HCT116 (cell line): ENCODE measurements around the gene MTA2. TPM values are rescaled to one million over a fixed set of nuclear protein-coding genes. Genes with fewer than 3 reads are reported as not detected.

Experiments used
- ATAC-seq: fragments of 200-7000 bp; cut with Tn5 transposase; 2 replicates; pipeline ENCODE4 v1.9.1; 2020; ENCODE audit warnings: mild to moderate bottlenecking, moderate library complexity
- BruUV-seq: library from RNA; stranded (reverse); fragments of 400-500 nt; replicated peaks from 2 replicates; lab custom pipeline; 2021; lab: Mats Ljungman, UMichigan
- CTCF ChIA-PET: fragments of 300-600 bp; sonication (Branson Sonifier 250); formaldehyde crosslinking; loops from one replicate; lab custom pipeline; 2021; ENCODE audit warnings: antibody characterized with exemption; lab: Charles Lee
- POLR2A ChIA-PET: fragments of 300-600, 350-600 bp; sonication (Branson Sonifier 250); formaldehyde crosslinking; loops from one replicate; lab custom pipeline; 2021; ENCODE audit warnings: antibody characterized with exemption; lab: Charles Lee
- RAD21 ChIA-PET, 2 experiments: fragments of 300-600 bp; sonication (Branson Sonifier 250); formaldehyde crosslinking; loops; one replicate each; lab custom pipeline; 2023; ENCODE audit warnings: low total read pairs in 2 of 2; ENCODE audit not compliant: uncharacterized antibody in 2 of 2, unreplicated experiment in 2 of 2, low non-redundant PET in 1 of 2; lab: Charles Lee
- DNase-seq: peaks from one replicate; pipeline ENCODE4 v3.0.0-alpha.2; 2010; ENCODE audit warnings: low read depth, low spot score
- H2AFZ ChIP-seq: fragments of 200-600 bp; shearing (Covaris generic), sonication (generic); 2 replicates; pipeline ENCODE4 v1.6.1; 2017; ENCODE audit warnings: low read depth, mixed run types, mixed read lengths, antibody characterized with exemption, low read length; ENCODE audit not compliant: poor library complexity, severe bottlenecking
- H3K27ac ChIP-seq: 2 replicates; pipeline ENCODE4 v1.5.1; 2012; ENCODE audit warnings: low read depth, low read length
- H3K27me3 ChIP-seq: fragments of 200-600 bp; sonication (generic); 2 replicates; pipeline ENCODE4 v1.6.1; 2016; ENCODE audit warnings: mixed run types, low read length, mixed read lengths; ENCODE audit not compliant: insufficient read depth
- H3K36me3 ChIP-seq, 2 experiments: fragments of 200-500 bp in 1 of 2; fragments of 200-600 bp in 1 of 2; sonication (Bioruptor generic) in 1 of 2; sonication (generic) in 1 of 2; 2 replicates each; pipeline versions ENCODE4 v1.5.1 to v1.6.1; 2014 to 2016; ENCODE audit warnings: low read length in 2 of 2, inconsistent platforms in 1 of 2, mixed read lengths in 1 of 2, mixed run types in 1 of 2; ENCODE audit not compliant: insufficient read depth in 2 of 2, control insufficient read depth in 1 of 2
- H3K4me1 ChIP-seq, 2 experiments: fragments of 200-600 bp in 1 of 2; sonication (generic) in 1 of 2; 2 replicates each; pipeline versions ENCODE4 v1.5.1 to v1.6.1; 2012 to 2017; ENCODE audit warnings: low read length in 2 of 2, inconsistent platforms in 1 of 2, mild to moderate bottlenecking in 1 of 2, mixed read lengths in 1 of 2, mixed run types in 1 of 2, moderate library complexity in 1 of 2; ENCODE audit not compliant: insufficient read depth in 2 of 2, control insufficient read depth in 1 of 2
- H3K4me2 ChIP-seq: fragments of 200-600 bp; sonication (generic); 2 replicates; pipeline ENCODE4 v1.6.1; 2017; ENCODE audit warnings: mixed run types, low read length, mixed read lengths
- H3K4me3 ChIP-seq, 2 experiments: fragments of 200-600 bp in 1 of 2; sonication (generic) in 1 of 2; replicated peaks in 1 of 2; 2 replicates each; pipeline ENCODE4 v1.5.1; 2011 to 2016; ENCODE audit warnings: low read length in 2 of 2, control low read depth in 1 of 2, low read depth in 1 of 2, mild to moderate bottlenecking in 1 of 2, mixed read lengths in 1 of 2, mixed run types in 1 of 2
- H3K79me2 ChIP-seq: fragments of 200-600 bp; sonication (generic); 2 replicates; pipeline ENCODE4 v1.6.1; 2017; ENCODE audit warnings: mild to moderate bottlenecking, mixed run types, low read length, moderate library complexity, mixed read lengths; ENCODE audit not compliant: insufficient read depth
- H3K9ac ChIP-seq: fragments of 200-600 bp; sonication (generic); 2 replicates; pipeline ENCODE4 v1.6.1; 2016; ENCODE audit warnings: low read length, mixed read lengths
- H3K9me2 ChIP-seq: fragments of 200-600 bp; sonication (generic), shearing (Covaris generic); 2 replicates; pipeline ENCODE4 v1.6.1; 2017; ENCODE audit warnings: mixed run types, mild to moderate bottlenecking, moderate library complexity; ENCODE audit not compliant: insufficient read depth
- H3K9me3 ChIP-seq, 2 experiments: fragments of 200-500 bp in 1 of 2; fragments of 200-600 bp in 1 of 2; sonication (Bioruptor generic) in 1 of 2; sonication (generic) in 1 of 2; 2 replicates each; pipeline ENCODE4 v1.6.1; 2014 to 2017; ENCODE audit warnings: low read length in 2 of 2, mixed read lengths in 2 of 2, inconsistent platforms in 1 of 2, low read depth in 1 of 2, mild to moderate bottlenecking in 1 of 2, mixed run types in 1 of 2, moderate library complexity in 1 of 2; ENCODE audit not compliant: control insufficient read depth in 1 of 2, insufficient read depth in 1 of 2
- H4K20me1 ChIP-seq: fragments of 200-600 bp; sonication (generic), shearing (Covaris generic); 2 replicates; pipeline ENCODE4 v1.6.1; 2017; ENCODE audit warnings: mixed run types, mild to moderate bottlenecking, moderate library complexity; ENCODE audit not compliant: insufficient read depth
- JUND ChIP-seq: IDR thresholded peaks from 2 replicates; pipeline ENCODE4 v1.6.1; 2012
- POLR2A ChIP-seq: IDR thresholded peaks from 2 replicates; pipeline ENCODE4 v1.7.0; 2011; ENCODE audit warnings: borderline replicate concordance; ENCODE audit not compliant: insufficient read depth, insufficient read length; ENCODE audit errors: extremely low read depth
- SRF ChIP-seq: IDR thresholded peaks from 2 replicates; pipeline ENCODE4 v1.6.1; 2012; ENCODE audit warnings: low read depth
- ZBTB33 ChIP-seq: IDR thresholded peaks from 2 replicates; pipeline ENCODE4 v1.6.1; 2011; ENCODE audit warnings: mild to moderate bottlenecking, low read length, moderate library complexity; ENCODE audit not compliant: insufficient replicate concordance; ENCODE audit errors: extremely low read depth
- ZFX ChIP-seq: fragments of 450-650 bp; IDR thresholded peaks from 2 replicates; pipeline ENCODE4 v1.6.1; 2017
- intact Hi-C: fragments of 100-400 bp; cut with micrococcal nuclease; formaldehyde crosslinking; loops from 2 replicates; pipeline ENCODE4 v1.10.0; 2022
- total RNA-seq: library from RNA; stranded (reverse); gene quantifications from one replicate; pipeline ENCODE4 v1.2.1, GENCODE V29; 2021; ENCODE audit not compliant: unreplicated experiment

MTA2 gene
- total RNA-seq, 1 experiment from 2014 or later = 98.9 TPM

- H2AFZ ChIP-seq = no peak overlapping the region
- peaks cover 10 to 21% of the 10 kb centered on the region in 2 experiments; a peak in 3 of 4 replicates for H3K36me3 ChIP-seq
- H3K9me3 ChIP-seq = no peaks in the 10 kb centered on the region
- H3K27me3 ChIP-seq = no peaks in the 10 kb centered on the region
- no peak for DNase-seq
- no TSS peak for BruUV-seq
- ATAC-seq = no peak
- peaks cover 65% of the 10 kb centered on the region for H3K79me2 ChIP-seq
- ChIA-PET CTCF (interaction anchor here (1.6 kb wide), 1 partner anchor 223 kb away, joined by 4 read pairs; no protein-coding TSS in a partner anchor), POLR2A (interaction anchor here (0.8 to 14.1 kb wide), 2 partner anchors 18 to 194 kb away, joined by 3 to 195 read pairs; partner anchors contain the start of genes C11orf98 and CSKMT), RAD21 (no interaction called here)
- no peak overlapping the region for H3K4me2 ChIP-seq
- no peak overlapping the region for H3K9ac ChIP-seq
- H3K9me2 ChIP-seq = no peaks in the 10 kb centered on the region
- intact Hi-C loops = loop anchor here (5.0 kb wide), 1 partner anchor 35 kb away; the partner anchor contains the start of genes EML3 and ROM1
- H3K4me3 ChIP-seq = no peak overlapping the region
- TF ChIP-seq SRF = no peak
- TF ChIP-seq ZBTB33 = no peak
- no peak for TF ChIP-seq ZFX
- no peak for TF ChIP-seq POLR2A
- TF ChIP-seq JUND = no peak
- peak overlapping the region; percentile 41; the same call in 1 of the 2 replicates for H3K27ac ChIP-seq
- H3K4me1 ChIP-seq = peaks cover 12 to 29% of the 10 kb centered on the region in 2 experiments
- no peaks in the 10 kb centered on the region for H4K20me1 ChIP-seq
Measured at GRCh38 chr11:62647609-62648005, 45.9 kb upstream of the MTA2 start.
